CD14-positive monocyte (primary cell): Measurements from ENCODE around the gene SCAPER. TPM values are rescaled to one million over a fixed set of nuclear protein-coding genes. Genes with fewer than 3 reads are reported as not detected.
A peak's percentile ranks its signal among the peaks of the same experiment; 100 is the strongest.

Experiments used
- DNase-seq, 3 donors: peaks; one replicate each; pipeline ENCODE4 v3.0.0-alpha.2; 2011 to 2022
- H2AFZ ChIP-seq: 2 replicates; pipeline ENCODE4 v1.6.0; 2012; ENCODE audit warnings: mild to moderate bottlenecking, low read depth, low read length, inconsistent platforms; ENCODE audit not compliant: insufficient read depth, poor library complexity, severe bottlenecking
- H3K27ac ChIP-seq, 2 donors: 1 replicate in 1 of 2; 2 replicates in 1 of 2; pipeline ENCODE4 v1.5.1; 2012 to 2013; ENCODE audit warnings: low read length in 2 of 2, control low read depth in 1 of 2, inconsistent platforms in 1 of 2, low read depth in 1 of 2, mild to moderate bottlenecking in 1 of 2
- H3K27me3 ChIP-seq, 2 donors: one replicate each; pipeline versions ENCODE4 v1.6.0 to v1.6.1; 2011 to 2013; ENCODE audit warnings: low read length in 2 of 2; ENCODE audit not compliant: control insufficient read depth in 2 of 2, insufficient read depth in 2 of 2
- H3K36me3 ChIP-seq, 2 donors: replicated peaks in 1 of 2; 1 replicate in 1 of 2; 2 replicates in 1 of 2; pipeline versions ENCODE4 v1.5.1 to v1.6.1; 2012 to 2013; ENCODE audit warnings: low read length in 2 of 2, control low read depth in 1 of 2, inconsistent platforms in 1 of 2, mild to moderate bottlenecking in 1 of 2; ENCODE audit not compliant: insufficient read depth in 2 of 2, control insufficient read depth in 1 of 2
- H3K4me1 ChIP-seq, 2 donors: 1 replicate in 1 of 2; 2 replicates in 1 of 2; pipeline versions ENCODE4 v1.5.1 to v1.6.1; 2012 to 2013; ENCODE audit warnings: low read length in 2 of 2, control low read depth in 1 of 2, inconsistent platforms in 1 of 2, mild to moderate bottlenecking in 1 of 2, moderate library complexity in 1 of 2; ENCODE audit not compliant: insufficient read depth in 2 of 2, control insufficient read depth in 1 of 2
- H3K4me2 ChIP-seq: replicated peaks from 2 replicates; pipeline ENCODE3; 2012; ENCODE audit warnings: low read length, moderate library complexity, mild to moderate bottlenecking; ENCODE audit not compliant: poor library complexity, severe bottlenecking; ENCODE audit errors: extremely low read depth
- H3K4me3 ChIP-seq, 3 experiments: fragments of 200-600 bp in 1 of 3; sonication (generic) in 1 of 3; replicated peaks in 1 of 3; 1 replicate in 2 of 3; 2 replicates in 1 of 3; pipeline ENCODE4 v1.5.1; 2011 to 2013; ENCODE audit warnings: low read length in 3 of 3, mild to moderate bottlenecking in 3 of 3, control low read depth in 2 of 3, low read depth in 2 of 3, inconsistent platforms in 1 of 3, moderate library complexity in 1 of 3
- H3K79me2 ChIP-seq: 2 replicates; pipeline ENCODE4 v1.6.0; 2012; ENCODE audit warnings: mild to moderate bottlenecking, control low read depth, inconsistent platforms, low read length, moderate library complexity; ENCODE audit not compliant: insufficient read depth
- H3K9ac ChIP-seq: 2 replicates; pipeline ENCODE4 v1.6.0; 2017; ENCODE audit warnings: low read length, mild to moderate bottlenecking; ENCODE audit not compliant: insufficient read depth, poor library complexity, severe bottlenecking
- H3K9me3 ChIP-seq, 2 donors: replicated peaks in 1 of 2; 1 replicate in 1 of 2; 2 replicates in 1 of 2; pipeline versions ENCODE4 v1.5.1 to v1.6.1; 2012 to 2013; ENCODE audit warnings: low read length in 2 of 2, control low read depth in 1 of 2; ENCODE audit not compliant: control insufficient read depth in 1 of 2, insufficient read depth in 1 of 2
- H4K20me1 ChIP-seq: 2 replicates; pipeline ENCODE4 v1.6.0; 2012; ENCODE audit warnings: mild to moderate bottlenecking, low read length, control low read depth, moderate library complexity; ENCODE audit not compliant: insufficient read depth
- H3K27ac Mint-ChIP-seq, 7 donors: one replicate each; pipeline ENCODE4 v1.8.0; 2020; ENCODE audit warnings: mild to moderate bottlenecking in 7 of 7, mixed read lengths in 7 of 7, moderate library complexity in 6 of 7, inconsistent platforms in 2 of 7
- H3K27me3 Mint-ChIP-seq, 3 donors: one replicate each; pipeline ENCODE4 v1.8.0; 2021 to 2022; ENCODE audit warnings: low read depth in 3 of 3, mild to moderate bottlenecking in 3 of 3, mixed read lengths in 3 of 3, moderate library complexity in 3 of 3, inconsistent platforms in 1 of 3
- H3K36me3 Mint-ChIP-seq, 2 donors: one replicate each; pipeline ENCODE4 v1.8.0; 2020; ENCODE audit warnings: mixed read lengths in 2 of 2, inconsistent platforms in 1 of 2, mild to moderate bottlenecking in 1 of 2
- H3K4me1 Mint-ChIP-seq: one replicate; pipeline ENCODE4 v1.8.0; 2020; ENCODE audit warnings: mild to moderate bottlenecking, mixed read lengths
- H3K4me3 Mint-ChIP-seq, 2 donors: one replicate each; pipeline ENCODE4 v1.8.0; 2020; ENCODE audit warnings: mild to moderate bottlenecking in 2 of 2, mixed read lengths in 2 of 2, moderate library complexity in 1 of 2
- H3K9me3 Mint-ChIP-seq, 7 donors: one replicate each; pipeline ENCODE4 v1.8.0; 2020 to 2022; ENCODE audit warnings: mixed read lengths in 7 of 7, mild to moderate bottlenecking in 6 of 7, moderate library complexity in 6 of 7, inconsistent platforms in 2 of 7
- CTCF ChIP-seq: fragments of 200-600 bp; IDR thresholded peaks from one replicate; pipeline ENCODE4 v1.8.0; 2022; ENCODE audit warnings: antibody characterized with exemption, mild to moderate bottlenecking
- WGBS: methylation state at CpG from one replicate; pipeline ENCODE4 v1.1.5; 2013; ENCODE audit warnings: missing lambda C conversion rate; ENCODE audit not compliant: insufficient coverage; 5-methylcytosine and 5-hydroxymethylcytosine counted together
- intact Hi-C, 2 donors: fragments of 100-400 bp; cut with micrococcal nuclease; formaldehyde crosslinking; loops; one replicate each; pipeline versions ENCODE4 v1.15.0 to v1.15.1; 2023
- polyA plus RNA-seq, 3 donors: library from polyadenylated mRNA; depleted of rRNA in 1 of 3; unstranded in 2 of 3; stranded (reverse) in 1 of 3; fragments of 300-500 nt in 2 of 3; fragments of >200 nt in 1 of 3; fragmentation: Illumina TruSeq in 2 of 3; gene quantifications; 1 replicate in 2 of 3; 2 replicates in 1 of 3; pipeline ENCODE4 v1.2.3, GENCODE V29; 2012 to 2021

SCAPER gene
- polyA plus RNA-seq, 3 donors: 2.5 to 5.4 (median 4.2) TPM

GRCh38 chr15:76668900-76669299 is 236.2 kb downstream of the SCAPER start:
- no peaks in the 10 kb centered on the region for H3K79me2 ChIP-seq
- Mint-ChIP-seq H3K4me1 (no peaks in the 10 kb centered on the region), H3K9me3 (no peaks in the 10 kb centered on the region), H3K27me3 (no peaks in the 10 kb centered on the region), H3K4me3 (no peak overlapping the region), H3K36me3 (peaks cover 8 to 13% of the 10 kb centered on the region in 2 donors), H3K27ac (no peak overlapping the region)
- no peak for DNase-seq
- H4K20me1 ChIP-seq: no peaks in the 10 kb centered on the region
- peaks cover 0 to 9% of the 10 kb centered on the region in 2 donors for H3K36me3 ChIP-seq
- no peak overlapping the region for H3K4me3 ChIP-seq
- no peak for TF ChIP-seq CTCF
- no peaks in the 10 kb centered on the region for H3K4me1 ChIP-seq
- H3K4me2 ChIP-seq: no peak overlapping the region
- H3K27ac ChIP-seq: no peak overlapping the region
- intact Hi-C loops: no loop called here
- no peak overlapping the region for H2AFZ ChIP-seq
- H3K9ac ChIP-seq: no peak overlapping the region
- no peaks in the 10 kb centered on the region for H3K9me3 ChIP-seq
- H3K27me3 ChIP-seq: no peaks in the 10 kb centered on the region
- WGBS: no CpG with 5 or more reads among the region's 2 CpGs

- no peaks in the 10 kb centered on the region for H3K27me3 ChIP-seq
- H3K79me2 ChIP-seq: no peaks in the 10 kb centered on the region
- H3K4me2 ChIP-seq: no peak overlapping the region
- no peak for TF ChIP-seq CTCF
- Mint-ChIP-seq H3K4me1 (peaks cover 5% of the 10 kb centered on the region), H3K9me3 (no peaks in the 10 kb centered on the region), H3K27ac (peak overlapping the region in 1 of 7 donors; percentile 6), H3K4me3 (no peak overlapping the region), H3K36me3 (peaks cover 8 to 13% of the 10 kb centered on the region in 2 donors), H3K27me3 (no peaks in the 10 kb centered on the region)
- H3K36me3 ChIP-seq: peaks cover 0 to 9% of the 10 kb centered on the region in 2 donors
- intact Hi-C loops: no loop called here
- H4K20me1 ChIP-seq: no peaks in the 10 kb centered on the region
- H3K4me1 ChIP-seq: no peaks in the 10 kb centered on the region
- no peak overlapping the region for H3K4me3 ChIP-seq
- H3K9ac ChIP-seq: no peak overlapping the region
- H3K27ac ChIP-seq: no peak overlapping the region
- H2AFZ ChIP-seq: no peak overlapping the region
- no peaks in the 10 kb centered on the region for H3K9me3 ChIP-seq
- DNase-seq: no peak
- WGBS: 75% methylated on average over 2 of the region's 4 CpGs
These were observed 237.0 kb downstream of the SCAPER start for GRCh38 chr15:76667943-76668715.
